GM12801 (cell line): ENCODE data around the gene ILRUN.

Experiments
- TF ChIP-seq, protein P1 (sequence below): IDR thresholded peaks from one replicate; pipeline ENCODE4 v1.5.1; 2011; ENCODE audit warnings: control low read depth; ENCODE audit not compliant: insufficient read length; ENCODE audit errors: extremely low read depth

ILRUN gene

DNA sequence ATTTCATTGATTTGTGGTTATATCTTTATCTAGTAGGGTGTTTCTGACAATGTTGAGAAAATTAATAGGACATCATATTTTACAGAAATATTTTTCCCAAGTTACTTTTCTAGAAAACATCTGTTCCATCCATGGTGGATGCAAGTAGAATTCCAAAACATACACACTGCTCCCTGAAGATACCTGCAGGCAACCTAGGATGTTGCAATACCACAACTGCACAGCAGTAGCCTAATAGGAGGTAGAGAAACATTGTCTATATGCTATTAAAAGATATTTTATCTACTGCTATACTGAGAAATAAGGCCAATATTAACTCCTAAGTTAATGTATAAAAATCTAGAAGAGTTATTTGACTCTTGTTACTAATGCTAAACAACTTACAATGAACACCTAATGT lies 6.8 kb downstream of the ILRUN start:
- TF ChIP-seq, protein P1, sequence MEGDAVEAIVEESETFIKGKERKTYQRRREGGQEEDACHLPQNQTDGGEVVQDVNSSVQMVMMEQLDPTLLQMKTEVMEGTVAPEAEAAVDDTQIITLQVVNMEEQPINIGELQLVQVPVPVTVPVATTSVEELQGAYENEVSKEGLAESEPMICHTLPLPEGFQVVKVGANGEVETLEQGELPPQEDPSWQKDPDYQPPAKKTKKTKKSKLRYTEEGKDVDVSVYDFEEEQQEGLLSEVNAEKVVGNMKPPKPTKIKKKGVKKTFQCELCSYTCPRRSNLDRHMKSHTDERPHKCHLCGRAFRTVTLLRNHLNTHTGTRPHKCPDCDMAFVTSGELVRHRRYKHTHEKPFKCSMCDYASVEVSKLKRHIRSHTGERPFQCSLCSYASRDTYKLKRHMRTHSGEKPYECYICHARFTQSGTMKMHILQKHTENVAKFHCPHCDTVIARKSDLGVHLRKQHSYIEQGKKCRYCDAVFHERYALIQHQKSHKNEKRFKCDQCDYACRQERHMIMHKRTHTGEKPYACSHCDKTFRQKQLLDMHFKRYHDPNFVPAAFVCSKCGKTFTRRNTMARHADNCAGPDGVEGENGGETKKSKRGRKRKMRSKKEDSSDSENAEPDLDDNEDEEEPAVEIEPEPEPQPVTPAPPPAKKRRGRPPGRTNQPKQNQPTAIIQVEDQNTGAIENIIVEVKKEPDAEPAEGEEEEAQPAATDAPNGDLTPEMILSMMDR, result no peak

- TF ChIP-seq, protein P1, result no peak
Measured at GRCh38 chr6:34688956-34689355, 7.6 kb downstream of the ILRUN start.

DNA sequence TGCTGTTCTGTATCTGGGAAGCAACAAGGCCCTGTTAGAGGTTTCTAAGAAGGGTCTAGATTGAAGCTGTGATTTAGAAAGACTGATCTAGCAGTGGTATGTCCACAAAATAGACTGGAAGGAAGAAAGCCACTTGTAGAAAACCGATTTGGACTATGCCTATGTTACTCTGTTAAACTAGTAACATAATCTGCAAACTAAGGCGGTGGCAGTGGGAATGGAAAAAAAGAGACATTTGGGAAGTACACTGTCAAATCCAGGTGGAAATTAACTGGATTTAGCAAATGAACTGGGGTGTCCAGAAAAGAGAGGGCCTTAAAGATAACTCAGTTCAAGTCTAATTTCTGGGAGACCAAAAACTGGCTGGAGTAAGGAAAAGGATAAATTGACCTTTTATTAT lies 11.6 kb downstream of the ILRUN start:
- TF ChIP-seq, protein P1, result no peak

- TF ChIP-seq, protein P1, result no peak
Measured at GRCh38 chr6:34684364-34684763, 12.2 kb downstream of the ILRUN start.

DNA sequence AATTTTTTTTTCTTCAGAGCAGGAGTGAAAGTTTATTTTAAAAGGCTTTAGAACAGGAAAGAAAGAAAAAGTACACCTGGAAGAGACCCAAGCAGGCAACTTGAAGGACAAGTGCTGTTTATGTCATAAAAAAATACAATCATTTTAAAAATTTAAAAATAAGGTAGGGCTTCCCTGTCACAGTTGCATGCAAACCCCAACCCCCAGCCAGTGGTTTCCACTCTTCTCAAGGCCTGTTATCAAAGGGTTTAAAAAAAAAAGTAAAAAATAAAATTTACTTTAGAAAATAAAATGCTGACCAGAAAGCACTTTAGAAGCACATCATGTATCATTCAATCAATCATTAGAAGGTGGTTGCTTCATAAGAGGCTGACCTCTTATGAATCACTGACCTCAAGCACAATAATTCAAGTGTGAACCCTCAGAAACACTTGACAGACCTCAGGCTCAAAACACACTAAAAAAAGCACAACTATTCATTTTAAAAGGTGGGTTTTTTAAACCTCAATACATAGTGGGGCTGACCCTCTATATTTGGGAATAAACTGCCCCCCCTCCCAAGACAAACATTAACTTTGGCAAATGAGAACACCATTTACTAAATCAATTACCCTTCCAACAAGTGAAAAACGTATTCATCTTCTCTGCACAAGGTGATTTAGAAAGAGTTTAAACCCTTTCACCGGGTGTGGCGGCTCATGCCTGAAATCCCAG lies 15.6 kb downstream of the ILRUN start:
- TF ChIP-seq, protein P1, result no peak

GRCh38 chr6:34679552-34680253 lies 16.9 kb downstream of the ILRUN start:
- TF ChIP-seq, protein P1, result no peak

DNA sequence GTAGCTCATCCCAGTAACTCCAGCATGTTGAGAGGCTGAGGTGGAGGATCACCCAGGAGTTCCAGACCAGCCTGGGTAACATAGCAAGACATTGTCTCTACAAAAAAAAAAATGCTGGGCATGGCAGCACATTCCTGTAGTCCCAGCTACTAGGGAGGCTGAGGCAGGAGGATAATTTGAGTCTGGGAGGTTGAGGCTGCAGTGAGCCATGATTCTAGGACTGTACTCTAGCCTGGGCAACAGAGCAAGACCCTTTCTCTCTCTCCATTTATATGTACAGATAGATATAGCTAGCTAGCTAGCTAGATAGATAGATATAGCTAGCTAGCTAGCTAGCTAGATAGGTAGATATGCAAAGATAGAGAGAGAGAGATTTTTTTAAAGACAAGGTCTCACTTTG lies 20.4 kb downstream of the ILRUN start:
- TF ChIP-seq, protein P1, result no peak
